Smooth muscle cell of the brain vasculature (primary cell): ENCODE measurements around the gene ENC1.

Experiments
- DNase-seq: peaks from one replicate; pipeline ENCODE4 v3.0.0-alpha.2; 2012; ENCODE audit warnings: low read depth, low spot score

Gene ENC1

DNA sequence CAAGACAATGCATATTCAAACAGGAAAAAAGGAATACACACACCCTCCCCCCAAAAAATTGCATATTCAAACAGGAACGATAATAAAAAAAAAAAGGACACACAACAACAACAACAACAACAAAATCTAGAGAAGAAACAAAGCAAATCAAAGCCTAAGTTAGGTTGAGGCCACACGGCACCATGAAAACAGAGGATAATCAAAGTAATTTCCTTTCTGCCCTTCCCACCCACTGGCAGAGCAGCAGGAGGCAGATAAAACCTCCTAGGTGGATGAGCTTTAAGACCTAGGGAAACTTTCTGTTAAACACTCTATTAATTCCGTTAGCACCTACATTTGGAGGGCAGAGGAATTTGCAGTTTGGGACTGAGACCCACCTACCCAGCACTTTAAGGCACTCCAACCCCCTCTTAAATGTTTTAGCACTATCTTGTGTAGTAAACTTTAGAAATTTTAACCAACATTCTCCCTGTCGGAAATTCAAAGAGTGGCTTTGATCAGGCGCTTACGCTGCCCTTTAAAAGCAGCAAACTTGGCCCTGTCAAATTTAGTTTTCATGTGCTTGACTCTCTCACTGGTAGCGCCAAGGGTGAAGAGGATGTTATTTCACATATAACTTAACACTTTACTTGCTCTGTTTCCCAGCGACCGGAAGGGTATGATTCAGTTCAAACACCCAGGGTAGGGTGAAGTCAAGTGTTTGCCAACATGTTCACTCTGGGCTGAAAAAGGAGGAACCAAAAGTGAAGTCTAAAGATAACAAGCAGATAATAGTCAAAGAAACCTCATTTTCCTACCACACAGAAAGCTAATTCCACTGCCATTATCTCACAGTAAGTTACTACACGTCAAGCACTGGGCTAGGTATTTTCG, 9.2 kb downstream of the ENC1 start:
- DNase-seq = no peak

DNA sequence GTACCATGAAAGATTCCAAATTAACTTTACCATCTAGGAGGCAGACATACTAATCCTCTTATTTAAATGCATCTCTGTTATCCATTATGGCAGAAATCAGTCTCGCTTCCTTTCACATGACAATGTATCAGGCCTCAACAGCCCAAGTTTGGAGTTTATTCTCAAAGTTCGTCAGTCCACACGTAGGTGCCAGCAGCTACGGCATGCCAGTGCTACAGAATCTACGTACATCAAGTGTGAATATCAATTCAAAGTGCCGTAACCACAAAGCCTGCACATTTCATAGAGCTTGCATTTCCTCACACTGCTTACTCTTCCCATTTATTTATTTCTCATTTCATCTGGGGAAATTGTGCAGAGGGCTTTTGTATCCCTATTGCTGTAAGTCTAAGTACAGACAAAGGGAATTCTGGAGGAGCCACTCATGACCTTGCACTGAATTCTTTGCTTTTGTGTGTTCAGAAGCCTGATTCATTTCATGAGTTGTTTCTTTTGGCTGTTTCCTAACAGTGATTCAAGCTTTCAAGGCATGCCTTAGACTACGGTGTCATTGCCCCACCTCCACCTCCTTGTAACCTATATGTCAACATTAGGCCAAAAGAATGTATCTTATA, 10.0 kb downstream of the ENC1 start:
- no peak for DNase-seq

DNA sequence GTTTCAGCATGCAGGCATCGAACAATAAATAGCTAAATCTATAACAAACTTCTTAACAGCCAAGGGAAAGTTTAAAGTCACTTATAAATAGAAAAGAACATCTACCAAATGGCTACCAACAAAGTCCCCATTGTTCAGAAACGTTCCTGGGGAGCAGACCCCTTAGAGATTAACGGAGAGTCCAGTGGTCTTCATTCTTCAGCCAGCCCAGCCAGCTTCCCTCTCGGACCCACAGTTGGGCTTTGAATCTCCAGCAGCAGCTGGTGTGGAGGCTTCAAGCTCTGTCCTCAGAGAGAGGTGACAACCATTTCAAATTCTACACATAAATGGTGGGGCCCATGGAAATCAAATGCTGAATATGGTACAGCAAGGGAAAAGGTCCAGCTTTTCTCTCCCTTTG, 11.2 kb downstream of the ENC1 start:
- DNase-seq = no peak

GRCh38 chr5:74628359-74628758, 12.2 kb downstream of the ENC1 start:
- no peak for DNase-seq

- no peak for DNase-seq
These were observed 12.8 kb downstream of the ENC1 start for GRCh38 chr5:74627646-74628279.

GRCh38 chr5:74626386-74627222, 13.9 kb downstream of the ENC1 start:
- DNase-seq = no peak

- DNase-seq = no peak
These were observed 14.7 kb downstream of the ENC1 start for GRCh38 chr5:74625742-74626241.

DNA sequence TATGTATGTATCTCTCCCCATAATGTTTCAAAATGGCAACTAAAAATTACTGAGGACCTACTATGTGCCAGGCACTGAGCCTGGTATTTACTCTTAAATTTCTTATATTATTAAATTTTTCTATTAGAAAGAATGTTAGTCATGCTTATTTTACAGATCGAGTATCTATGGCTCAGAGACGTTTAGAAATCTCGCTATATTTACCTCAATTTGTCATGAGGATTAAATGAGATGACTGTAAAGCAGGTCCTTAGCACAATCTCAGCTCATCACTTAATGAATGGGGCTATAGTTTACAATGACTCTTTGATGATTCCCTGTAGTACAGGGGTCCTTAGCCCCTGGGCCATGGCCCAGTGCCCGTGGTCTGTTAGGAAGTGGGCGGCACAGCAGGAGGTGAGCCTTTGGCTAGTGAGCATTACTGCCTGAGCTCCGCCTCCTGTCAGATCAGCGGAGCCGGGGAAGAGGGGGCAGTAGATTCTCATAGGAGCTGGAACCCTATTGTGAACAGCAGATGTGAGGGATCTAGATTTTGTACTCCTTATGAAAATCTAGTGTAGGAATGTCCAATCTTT, 15.5 kb downstream of the ENC1 start:
- DNase-seq = no peak

DNA sequence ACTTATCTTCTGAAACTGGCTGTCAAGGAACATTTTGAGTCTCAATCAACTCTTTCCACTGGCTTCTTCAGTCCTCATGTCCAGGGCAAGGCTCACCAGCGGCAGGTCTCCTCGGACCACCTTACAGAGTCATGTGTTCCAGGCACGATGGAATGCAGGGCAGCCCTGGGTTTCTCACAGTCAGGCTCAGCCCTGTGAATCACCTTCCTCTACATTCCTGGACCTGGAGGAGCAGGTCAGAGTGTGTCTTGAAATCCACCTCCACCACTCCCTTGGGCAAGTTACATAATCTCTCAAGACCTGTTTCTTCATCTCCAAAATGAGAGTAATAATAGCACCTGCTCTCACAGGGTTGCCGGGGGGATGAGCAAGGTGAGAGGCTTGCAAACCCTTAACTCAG, 16.0 kb downstream of the ENC1 start:
- no peak for DNase-seq

DNA sequence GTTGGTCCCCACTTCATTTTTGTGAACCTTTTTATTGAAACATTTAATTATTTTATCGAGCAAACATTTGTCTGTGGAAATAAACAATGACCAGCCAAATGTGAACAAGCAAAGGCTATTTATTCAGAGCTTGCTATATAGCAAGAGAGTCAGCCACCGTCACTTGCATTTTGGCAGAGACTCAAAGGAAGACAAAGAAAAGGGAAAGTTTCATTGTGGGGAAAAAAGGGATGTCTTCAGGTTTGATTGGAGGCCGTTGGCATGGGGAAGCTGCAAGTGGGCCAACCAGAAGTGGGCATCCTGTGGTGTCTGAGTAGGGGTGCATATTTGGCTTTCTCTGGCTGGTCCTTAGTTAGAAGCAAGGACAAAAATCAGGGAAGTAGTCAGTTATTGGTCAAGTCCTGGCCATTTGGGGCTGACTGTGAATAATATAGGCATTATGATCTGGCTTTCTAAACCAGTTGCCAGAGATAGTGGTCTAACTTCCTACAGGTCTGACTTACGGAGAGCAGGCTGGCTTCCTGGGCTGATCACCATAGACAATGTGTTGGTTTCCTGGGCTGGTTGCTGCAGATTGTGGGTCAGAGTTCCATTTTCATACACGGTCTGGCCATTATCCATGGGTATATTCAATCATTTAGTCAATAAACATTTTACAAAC, 16.6 kb downstream of the ENC1 start:
- DNase-seq = no peak

GRCh38 chr5:74623006-74623611, 17.4 kb downstream of the ENC1 start:
- DNase-seq = no peak

- no peak for DNase-seq
These were observed 18.4 kb downstream of the ENC1 start for GRCh38 chr5:74622122-74622521.

DNA sequence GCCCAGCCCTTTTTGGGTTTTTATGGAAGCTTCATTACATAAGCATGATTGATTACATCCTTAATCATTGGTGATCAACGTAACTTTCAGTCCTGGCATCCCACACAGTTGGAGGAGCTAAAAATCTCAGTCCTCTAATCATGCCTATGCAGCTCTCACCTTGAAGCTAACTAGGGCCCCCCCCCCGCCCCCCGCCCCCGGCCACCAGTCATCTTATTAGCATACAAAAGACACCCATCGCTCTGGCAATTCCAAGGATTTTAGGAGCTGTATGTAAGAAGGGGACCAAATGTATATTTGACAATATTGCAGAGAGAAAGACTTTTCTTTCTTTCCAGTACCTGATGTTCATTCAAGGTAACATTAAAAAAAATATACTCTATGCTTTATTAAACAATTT, 19.0 kb downstream of the ENC1 start:
- no peak for DNase-seq

- DNase-seq = no peak
These were observed 21.2 kb downstream of the ENC1 start for GRCh38 chr5:74619308-74619707.

GRCh38 chr5:74618106-74618505, 22.4 kb downstream of the ENC1 start:
- DNase-seq = no peak

- no peak for DNase-seq
These were observed 23.3 kb downstream of the ENC1 start for GRCh38 chr5:74617202-74617601.

- DNase-seq = no peak
These were observed 24.0 kb downstream of the ENC1 start for GRCh38 chr5:74616236-74617146.

- no peak for DNase-seq
These were observed 27.2 kb downstream of the ENC1 start for GRCh38 chr5:74613283-74613682.

- no peak for DNase-seq
These were observed 28.5 kb downstream of the ENC1 start for GRCh38 chr5:74612045-74612444.
